T-helper 1 cell (primary cell): ENCODE measurements around the gene MRPS16.
A peak's percentile ranks its signal among the peaks of the same experiment; 100 is the strongest.

Experiments
- DNase-seq, 5 donors: peaks; one replicate each; pipeline ENCODE4 v3.0.0-alpha.2; 2012 to 2020

The MRPS16 gene

DNA sequence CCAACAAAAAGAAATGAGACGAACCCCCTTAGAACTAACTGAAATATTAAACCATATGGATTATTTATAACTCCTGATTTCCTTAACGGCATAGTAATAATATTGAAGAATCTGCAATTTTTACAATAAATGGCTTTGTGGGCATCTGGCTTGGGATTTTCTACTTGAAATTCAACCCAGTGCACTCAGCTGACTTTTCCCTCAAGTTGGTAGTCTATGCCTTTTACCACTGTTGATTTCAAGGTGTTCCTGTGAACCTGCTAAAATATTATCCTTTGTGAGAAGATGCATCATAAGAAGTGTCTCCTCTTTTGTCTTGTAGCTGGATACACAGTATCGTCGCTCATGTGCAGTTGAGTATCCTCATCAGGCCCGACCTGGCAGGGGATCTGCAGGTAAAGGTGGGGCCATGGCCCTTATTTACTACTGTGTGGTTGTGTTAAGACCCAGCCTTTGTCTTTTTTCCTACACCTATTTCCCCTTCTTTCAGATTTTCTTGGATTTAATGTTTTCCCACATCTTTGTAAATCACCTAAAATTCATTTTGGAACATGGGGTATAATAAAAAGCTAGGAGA lies 13.4 kb downstream of the MRPS16 start:
- DNase-seq, result no peak

DNA sequence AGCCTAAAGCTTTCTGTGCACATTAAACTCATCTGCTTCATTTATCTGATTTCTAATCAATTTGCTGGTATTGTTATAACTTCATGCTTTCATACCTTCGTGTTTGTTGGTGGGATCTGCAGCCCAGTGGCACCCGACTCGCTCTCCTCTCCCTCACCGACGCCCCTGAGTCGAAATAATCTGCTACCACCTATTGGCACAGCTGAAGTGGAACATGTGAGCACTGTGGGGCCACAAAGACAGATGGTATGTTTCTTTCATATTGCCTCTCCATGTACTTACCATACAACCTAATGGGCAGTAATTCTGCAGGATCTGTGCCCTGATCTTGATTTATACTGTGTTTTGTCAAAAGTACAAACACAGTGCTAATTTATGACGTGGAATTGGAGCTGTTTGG lies 17.7 kb downstream of the MRPS16 start:
- DNase-seq, result no peak

DNA sequence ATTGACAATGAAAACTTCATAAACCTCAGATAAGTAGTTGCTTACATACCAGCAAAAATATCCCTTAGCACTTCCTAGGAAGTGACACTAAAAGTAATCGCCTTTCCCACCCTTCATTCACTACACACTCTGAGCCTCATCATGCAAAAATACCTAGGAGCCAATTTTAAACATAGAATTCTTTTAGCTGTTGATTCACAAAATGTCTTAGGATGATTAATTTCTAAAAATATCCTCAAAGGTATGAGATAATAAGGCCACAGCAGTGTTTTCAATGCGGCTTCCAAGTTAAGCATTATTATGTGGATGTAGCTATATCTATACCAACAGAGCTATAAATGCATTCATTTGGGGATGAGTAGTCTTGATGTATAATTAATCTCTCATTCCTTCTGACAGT lies 18.6 kb downstream of the MRPS16 start:
- no peak for DNase-seq

DNA sequence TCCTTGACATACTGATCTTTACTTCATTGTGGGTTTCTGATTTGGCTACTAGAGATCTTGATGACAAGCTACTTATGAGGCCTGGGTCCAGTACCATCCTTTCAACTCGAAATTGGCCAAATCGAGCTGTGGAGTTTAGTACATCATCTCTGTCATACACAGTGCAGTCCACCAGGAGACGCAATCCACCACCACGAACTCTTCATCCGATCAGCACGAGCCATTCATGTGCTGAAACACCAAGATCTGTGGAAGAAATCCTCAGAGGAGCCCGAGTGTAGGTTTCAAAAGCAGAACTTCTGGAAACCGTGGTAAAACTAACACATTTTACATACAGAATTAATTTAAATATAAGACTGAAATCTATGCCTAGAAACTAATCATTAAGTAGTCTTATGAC lies 19.6 kb downstream of the MRPS16 start:
- DNase-seq, result no peak

DNA sequence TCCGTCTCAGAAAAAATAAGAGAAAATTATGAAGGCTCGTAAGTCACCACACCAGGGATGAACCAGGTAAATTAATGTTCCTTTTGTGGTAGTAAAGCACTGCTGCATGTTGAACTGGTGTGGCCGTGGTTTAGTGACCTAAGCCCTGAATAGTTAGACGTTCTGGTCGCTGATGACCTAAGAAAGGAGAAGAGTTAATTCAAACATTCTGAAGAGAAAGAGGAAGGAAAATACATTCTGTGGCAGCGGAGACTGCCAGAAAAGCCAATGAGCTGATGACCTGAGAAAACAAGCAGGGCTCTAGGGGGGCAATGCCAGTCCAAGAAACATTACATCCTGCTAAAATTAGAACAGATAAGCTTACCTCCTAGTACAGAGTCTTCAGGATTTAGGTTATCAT lies 22.9 kb downstream of the MRPS16 start:
- DNase-seq, result no peak

DNA sequence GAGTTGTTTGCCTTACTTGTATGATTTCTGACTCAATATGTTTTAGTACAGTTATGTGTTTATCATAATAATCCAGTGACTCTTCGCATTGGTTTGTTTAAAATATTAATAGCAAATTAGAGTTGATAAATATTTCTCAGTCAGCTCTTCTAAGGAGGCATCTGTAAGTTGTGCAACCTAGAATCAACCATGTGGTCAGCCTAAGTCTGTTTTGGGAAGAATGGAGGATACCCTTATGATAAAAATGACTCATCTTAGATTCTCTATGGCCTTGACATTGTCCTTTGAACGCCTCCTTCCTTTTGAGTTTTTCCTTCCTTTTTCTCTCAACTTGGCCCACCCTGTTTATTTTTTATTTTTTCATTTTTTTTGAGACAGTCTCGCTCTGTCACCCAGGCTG lies 24.2 kb downstream of the MRPS16 start:
- no peak for DNase-seq

DNA sequence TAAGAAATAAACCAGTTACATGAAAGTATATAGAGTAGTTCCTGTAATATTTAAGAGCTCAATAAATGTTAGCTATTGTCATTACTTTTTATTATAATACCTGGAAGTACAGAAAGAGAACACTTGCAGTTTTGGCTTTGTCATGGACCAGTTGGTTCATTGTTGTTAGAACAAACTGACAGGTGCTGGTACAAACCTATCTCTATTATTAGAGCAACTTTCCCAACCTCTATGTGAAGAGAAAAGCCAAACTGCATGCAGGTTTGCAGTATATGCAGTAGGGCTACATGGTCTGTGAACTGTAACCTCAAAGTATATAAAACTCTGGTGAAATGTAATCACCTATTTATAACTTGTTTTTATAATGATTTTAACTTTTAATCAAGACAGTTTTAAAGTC lies 25.8 kb downstream of the MRPS16 start:
- DNase-seq, result no peak

DNA sequence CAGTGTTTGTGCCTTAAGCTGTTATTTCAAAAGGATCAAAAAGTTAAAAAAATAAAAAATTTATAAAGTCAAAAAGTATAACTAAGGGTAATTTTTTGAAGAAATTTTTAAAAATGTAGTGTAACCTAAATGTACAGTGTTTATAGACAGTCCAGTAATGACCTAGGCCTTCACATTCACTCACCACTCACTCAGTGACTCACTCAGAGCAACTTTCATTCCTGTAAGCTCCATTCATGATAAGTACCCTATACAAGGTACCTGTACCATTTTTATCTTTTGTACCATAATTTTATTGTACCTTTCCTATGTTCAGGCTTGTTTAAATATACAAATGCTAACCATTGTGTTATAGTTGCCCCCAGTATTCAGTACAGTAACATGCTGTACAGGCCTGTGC lies 26.9 kb downstream of the MRPS16 start:
- DNase-seq, result no peak

DNA sequence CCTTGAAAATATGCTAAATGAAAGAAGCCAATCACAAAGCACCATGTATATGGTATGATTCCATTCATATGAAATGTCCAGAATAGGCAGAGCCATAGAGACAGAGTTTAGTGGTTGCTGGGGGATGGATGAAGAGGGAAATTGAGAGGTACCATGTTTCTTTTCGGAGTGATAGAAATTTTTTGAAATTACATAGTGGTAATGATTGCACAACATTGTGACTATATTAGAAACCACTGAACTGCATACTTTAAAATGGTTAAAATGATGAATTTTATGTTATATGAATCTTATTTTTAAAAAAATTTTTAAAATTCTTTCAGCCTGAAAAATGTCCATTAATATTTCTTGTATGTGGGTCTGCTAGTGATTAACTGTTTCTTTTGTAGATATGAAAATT lies 31.5 kb downstream of the MRPS16 start:
- no peak for DNase-seq

DNA sequence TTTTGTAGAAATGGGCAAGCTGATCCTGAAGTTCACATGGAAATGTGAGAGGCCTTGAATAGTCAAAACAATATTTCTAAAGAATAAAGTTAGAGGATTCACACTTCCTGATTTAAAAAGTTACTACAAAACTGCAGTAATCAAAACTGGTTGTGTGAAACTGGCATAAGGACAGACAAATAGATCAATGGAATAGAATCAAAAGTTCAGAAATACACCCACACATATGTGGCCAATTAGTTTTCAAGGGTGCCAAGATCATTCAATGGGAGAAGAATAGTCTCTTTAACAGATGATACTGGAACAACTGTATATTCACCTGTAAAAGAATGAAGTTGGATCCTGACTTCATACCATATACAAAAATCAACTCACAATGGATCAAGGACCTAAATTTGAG lies 33.1 kb downstream of the MRPS16 start:
- DNase-seq, result no peak

DNA sequence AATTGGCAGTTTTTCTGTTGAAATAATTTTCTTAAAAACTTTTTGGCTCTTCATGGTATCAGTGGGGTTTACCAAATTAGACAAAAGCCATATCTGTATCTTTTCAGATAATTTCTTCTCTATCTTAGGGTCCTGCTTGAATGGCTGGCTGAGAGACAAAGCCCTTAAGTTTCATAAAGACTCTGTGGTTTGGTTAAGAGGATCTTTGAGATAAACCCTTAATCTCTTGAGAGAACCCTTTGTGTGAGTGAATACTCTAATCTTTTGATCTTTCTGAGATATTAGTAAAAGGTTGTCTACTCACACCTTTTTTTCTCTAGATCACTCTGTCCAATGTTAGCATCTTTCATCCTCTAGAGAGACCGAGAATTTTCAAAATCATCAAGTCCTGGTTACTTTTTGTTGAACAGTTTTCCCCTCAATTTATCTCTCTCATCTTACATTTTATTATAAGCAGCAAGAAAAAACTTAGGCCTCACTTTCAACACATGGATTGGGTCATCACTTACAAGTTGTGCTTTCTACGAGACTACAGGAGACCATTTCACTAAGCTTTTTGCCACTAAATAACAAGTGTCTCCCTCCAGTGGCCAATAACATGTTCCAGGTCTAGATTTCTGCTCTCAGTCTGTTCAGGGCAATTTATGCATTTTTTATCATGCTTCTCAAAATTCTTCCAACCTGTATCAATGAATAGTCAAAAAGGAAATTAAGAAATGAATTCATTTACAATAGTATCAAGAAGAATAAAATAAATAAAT lies 33.8 kb downstream of the MRPS16 start:
- peak in 1 of 5 donors; percentile 4 for DNase-seq

DNA sequence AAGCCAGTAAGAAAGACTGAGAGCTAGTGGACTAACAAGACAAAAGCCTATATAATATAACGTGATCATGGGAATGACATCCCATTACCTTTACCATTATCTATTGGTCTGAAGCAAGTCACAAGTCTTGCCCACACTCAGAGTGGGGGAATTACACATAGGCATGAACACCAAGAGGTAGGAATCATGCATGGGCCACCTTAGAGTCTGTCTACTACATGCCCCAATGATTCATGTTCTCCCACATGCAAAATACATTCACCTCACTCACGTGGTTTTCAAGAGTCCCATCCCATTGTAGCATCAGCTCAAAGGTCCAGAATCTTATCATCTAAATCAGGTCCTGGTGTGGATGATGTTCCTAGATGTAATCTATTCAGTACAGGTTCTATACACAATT lies 34.8 kb downstream of the MRPS16 start:
- DNase-seq, result no peak

DNA sequence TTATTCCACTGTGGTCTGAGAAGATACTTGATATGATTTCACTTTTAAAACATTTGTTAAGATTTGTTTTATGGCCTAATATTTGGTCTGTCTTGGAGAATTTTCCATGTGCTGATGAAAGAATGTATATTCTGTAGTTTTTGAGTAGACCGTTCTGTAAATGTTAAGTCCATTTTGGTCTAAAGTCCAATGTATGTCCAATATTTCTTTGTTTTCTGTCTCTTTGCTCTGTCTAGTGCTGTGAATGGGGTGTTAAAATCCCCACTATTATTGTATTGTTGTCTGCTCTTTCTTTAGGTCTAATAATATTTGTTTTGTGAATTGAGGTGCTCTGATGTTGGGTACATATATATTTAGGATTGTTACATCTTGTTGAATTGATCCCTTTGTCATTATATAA lies 36.7 kb downstream of the MRPS16 start:
- no peak for DNase-seq

DNA sequence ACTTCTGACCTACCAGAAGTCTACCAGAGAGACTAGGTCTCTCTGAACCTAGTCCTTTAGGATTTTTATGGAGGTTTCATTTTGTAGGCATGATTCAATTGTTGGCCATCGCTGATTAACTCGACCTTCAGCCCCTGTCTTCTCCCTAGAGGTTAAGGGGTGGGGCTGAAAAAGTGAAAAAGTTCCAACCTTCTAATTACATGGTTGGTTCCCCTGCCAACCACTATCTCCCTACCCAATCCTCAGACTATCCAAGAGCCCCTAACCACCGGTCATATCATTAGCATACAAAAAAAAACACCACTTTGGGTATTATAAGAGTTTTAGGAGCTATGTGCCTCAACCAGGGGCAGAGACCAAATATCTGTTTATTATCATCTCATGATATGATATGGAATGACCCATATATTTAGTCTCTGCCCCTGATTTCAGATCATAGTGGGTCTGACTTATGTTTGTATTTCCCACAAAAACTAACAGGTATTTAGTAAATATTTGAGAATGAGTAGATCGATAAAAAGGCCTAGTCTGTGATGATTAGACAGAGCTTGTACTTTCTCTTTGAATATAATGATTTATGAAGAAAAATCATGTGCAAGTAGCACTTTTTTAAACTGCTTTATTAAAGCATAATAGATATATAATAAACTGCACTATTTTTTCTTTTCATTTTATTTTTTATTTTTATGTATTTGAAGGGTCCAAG lies 41.2 kb downstream of the MRPS16 start:
- DNase-seq, result no peak

DNA sequence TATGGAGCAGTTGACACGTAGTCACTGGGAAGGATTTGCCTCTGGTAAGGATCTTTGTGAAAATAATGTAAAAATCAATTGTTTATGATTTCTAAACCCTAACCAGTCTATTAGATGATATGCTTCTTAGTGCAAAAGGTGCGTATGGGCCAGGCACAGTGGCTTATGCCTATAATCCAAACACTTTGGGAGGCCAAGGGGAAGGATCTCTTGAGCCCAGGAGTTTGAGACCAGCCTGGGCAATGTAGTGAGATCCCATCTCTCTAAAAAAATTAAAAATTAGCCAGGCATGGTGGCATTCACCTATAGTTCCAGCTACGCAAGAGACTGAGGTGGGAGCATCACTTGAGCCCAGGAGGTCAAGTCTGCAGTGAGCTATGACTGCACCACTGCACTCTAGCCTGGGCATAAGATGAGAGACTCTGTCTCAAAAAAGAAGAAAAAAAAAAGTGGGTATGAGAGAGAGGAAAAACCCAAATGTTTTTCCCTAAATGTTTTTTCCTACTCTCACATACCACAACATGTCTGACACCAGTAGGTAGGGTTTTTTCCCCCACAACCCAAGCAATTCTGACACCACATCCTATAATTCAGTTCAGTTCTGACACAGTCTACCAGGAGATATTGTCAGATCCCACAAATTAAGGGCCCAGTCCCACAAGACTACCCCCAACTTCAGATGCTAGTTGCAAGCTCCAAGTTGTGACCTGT lies 41.9 kb downstream of the MRPS16 start:
- DNase-seq, result no peak

DNA sequence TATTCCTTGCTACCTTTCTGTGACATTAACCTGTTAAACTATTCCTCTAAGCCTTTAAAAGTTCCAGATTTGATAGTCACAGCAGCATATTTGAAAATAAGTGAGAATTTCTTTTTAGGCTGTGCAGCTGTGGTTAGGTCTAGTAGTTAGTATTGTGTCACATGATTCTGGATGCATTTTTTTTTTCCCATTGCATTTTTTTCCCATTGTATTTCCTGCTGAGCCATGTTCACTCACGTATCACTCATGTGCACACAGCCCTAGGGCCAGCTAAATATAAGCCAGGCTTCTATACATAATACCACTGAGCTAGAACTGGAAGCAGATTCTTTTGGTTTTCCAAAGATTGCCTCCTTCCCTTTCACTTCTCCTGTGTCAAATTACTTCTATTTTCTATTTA lies 42.7 kb downstream of the MRPS16 start:
- no peak for DNase-seq

DNA sequence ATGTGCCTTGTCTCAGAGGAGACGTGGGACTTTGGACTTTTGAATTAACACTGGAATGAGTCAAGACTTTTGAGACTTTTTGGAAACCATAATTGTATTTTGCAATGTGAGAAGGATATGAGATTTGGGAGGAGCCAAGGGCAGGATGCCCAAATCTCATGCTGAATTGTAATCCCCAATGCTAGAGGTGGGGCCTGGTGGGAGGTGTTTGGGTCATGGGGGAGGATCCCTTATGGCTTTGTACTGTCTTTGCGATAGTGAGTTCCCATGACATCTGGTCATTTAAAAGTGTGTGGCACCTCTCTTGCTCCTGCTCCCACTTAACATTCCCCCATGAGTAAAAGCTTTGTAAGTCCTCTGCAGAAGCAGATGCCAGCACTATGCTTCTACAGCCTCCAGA lies 44.6 kb downstream of the MRPS16 start:
- no peak for DNase-seq

DNA sequence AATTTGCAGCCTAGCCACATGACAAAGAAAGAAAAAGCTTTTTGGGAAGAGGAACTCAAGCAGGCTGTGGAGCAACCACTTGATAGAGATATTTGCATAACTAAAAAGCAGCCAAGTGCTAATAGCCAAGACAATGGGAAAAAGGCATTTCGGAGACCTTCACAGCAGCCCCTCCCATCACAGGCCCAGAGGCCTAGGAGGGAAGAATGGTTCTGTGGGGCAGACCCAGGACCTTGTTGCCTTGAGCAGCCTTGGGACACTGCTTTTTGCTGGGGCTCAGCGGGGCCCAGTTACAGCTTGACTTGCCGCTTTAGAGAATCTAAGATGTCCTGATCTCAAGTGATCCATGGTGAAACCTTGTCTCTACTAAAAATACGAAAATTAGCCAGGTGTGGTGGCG lies 46.1 kb downstream of the MRPS16 start:
- DNase-seq, result no peak

DNA sequence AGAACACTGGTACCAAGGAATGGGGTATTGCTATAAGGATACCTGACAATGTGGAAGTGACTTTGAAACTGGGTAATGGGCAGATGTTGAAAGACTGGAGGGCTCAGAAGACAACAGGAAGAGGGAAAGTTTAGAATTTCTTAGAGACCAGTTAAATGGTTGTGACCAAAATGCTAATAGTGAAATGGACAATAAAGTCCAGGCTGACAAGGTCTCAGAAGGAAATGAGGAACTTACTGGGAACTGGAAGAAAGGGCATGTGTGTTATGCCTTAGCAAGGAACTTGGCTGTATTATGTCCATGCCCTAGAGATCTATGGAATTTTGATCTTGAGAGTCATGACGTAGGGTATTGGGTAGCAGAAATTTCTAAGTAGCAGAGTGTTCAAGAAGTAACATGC lies 46.6 kb downstream of the MRPS16 start:
- no peak for DNase-seq

DNA sequence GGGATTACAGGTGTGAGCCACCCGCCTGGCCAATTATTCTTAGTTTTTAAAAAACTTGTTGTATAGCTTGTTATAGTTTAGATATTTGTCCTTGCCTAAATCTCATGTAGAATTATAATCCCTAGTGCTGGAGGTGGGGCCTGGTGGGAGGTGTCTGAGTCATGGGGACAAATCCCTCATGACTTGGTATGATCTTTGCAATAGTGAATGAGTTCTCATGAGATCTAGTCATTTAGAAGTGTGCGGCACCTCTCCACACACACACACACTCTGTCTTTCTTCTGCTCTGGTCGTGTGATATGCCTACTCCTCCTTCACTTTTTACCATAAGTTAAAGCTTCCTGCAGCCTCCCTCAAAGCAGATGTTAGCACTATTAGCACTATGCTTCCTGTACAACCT lies 47.4 kb downstream of the MRPS16 start:
- no peak for DNase-seq
